Measurements from ENCODE around the gene FBLN2.

Gene FBLN2

DNA sequence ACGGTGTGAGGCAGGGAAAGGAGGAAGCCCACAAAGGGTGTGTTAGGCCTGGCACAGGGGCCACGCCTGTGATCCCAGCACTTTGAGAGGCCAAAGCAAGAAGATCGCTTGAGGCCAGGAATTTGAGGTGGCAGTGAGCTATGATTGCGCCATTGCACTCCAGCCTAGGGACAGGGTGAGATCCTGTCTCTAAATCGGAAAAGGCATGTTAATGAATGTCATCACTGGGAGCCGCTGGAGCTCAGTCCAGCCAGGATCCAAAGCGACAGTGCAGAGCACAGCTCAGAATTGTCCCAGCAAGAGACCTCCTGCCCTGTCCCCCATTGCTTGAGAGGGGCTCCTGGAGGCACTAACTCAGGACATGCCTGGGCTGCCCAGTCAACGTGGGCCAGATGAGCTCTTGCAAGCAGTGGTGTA, 15.0 kb upstream of the FBLN2 start:
- no peak for DNase-seq

DNA sequence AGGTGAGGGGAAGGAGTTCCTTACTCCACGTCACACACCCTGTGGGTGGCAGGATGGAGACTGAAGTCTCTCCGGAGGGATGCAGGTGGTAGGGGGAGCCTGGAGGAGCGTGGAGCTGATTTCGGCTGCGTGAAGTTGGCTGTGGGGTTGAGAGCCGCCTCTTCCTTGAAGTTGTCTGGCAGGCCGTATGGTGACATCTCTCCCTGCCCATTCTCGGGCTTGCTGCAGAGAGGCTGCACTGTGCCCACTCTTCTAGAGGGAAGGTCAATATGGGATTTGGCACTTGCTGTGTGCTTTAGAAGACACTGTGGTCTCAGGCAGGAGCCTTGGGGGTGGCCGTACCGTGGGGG, 13.4 kb upstream of the FBLN2 start:
- no peak for DNase-seq

DNA sequence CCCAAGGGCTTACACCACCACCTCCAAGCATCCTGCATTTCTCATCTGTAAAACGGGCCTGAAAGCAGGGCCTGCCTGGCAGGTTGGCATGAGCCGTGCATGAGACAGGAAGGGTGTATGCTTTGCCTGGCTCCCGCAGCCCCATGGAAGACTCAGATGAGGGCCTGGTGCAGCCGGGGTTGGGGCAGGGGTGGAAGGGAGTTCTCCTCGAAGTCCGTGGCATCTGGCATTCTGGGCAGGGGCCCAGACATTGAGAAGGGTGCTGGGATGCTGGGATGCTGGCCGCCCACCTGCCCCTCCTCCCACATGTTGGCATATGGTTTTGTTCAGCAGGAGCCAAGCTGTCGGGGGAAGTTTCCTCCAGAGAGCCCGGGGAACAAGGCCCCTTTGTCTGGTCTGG, 13.0 kb upstream of the FBLN2 start:
- DNase-seq: peak; percentile 68

DNA sequence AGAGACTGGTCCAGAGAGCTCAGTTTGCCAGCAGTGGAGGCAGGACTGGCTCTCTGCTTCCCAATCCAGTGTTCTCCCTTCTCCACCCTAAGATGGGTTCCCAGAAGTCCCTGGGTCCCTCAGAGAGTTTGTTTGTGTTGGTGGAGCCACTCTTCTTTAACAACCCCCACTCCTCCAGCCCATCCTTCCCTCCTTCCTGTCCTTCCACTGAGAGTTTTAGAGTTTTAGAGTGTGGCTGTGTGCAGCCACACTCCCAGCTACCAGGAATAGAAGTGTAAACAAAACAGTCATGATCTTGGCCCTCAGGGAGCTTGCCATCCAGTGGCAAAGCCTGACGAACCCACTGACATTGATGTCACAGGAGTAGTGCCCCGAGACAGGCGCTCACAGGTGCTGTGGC, 12.5 kb upstream of the FBLN2 start:
- no peak for DNase-seq

DNA sequence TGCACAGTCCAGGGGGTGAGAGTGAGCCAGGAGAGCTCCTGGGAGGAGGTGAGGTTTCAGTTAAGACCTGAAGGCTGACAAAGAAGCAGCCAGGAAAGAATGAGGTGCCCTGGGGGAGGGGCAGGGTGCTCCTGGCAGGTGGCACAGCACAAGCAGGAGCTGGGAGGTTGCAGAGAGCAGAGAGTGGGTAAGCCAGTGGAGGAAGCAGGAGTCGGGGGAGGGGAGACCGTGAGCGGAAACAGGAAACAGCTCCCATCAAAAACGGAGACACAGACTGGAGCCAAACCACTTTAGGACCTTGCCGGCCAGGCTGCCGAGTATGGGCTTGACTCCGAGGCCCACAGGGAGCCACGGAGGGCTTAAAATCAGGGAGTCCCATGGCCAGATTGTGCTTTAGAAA, 12.1 kb upstream of the FBLN2 start:
- no peak for DNase-seq

DNA sequence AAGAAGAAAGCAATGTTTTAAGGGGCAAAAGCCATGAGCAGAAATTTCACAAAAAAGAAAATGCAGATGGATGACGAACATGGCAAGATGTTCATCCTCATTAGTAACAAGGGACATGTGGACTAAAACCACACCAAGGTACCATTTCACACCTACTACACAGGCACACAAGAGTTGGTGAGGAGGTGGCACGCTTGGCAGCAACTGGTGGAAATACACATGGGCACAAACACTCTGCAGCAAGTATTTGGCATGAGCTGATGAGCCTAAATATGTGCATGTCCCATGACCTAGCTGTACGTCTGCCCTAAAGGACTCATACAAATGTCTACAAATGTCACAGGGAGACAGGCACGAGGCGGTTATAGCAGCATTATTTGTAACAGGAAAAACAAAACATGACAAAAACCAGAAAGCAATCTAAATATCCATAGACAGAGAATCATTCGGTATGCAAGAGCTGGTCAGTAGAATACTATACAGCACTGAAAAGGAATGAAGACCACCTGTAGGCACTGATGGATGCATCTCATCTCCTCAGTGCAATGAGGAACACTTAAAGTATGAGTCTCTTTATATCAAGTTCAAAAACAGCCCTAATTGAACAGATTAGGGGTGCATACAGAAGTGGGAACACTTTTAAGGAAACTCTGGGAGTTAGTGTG, 11.5 kb upstream of the FBLN2 start:
- no peak for DNase-seq

DNA sequence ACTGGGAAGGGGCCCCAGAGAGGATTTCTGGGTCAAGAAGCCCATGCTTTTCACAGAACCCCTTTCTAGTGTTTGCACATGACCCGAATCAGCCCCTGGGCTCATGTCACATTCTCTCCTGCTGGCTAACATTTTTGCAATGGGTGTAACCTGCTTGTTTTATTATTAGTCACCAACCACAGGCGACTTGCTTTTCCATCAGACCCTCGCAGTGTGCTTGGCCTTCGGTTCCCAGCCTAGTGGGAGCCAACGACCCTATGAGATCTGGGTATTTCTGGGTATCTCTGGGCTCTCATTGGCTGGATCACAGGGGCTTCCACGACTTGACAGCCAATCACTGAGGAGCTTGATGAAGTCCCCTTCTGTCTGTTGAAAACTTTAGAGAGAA, 11.0 kb upstream of the FBLN2 start:
- no peak for DNase-seq

DNA sequence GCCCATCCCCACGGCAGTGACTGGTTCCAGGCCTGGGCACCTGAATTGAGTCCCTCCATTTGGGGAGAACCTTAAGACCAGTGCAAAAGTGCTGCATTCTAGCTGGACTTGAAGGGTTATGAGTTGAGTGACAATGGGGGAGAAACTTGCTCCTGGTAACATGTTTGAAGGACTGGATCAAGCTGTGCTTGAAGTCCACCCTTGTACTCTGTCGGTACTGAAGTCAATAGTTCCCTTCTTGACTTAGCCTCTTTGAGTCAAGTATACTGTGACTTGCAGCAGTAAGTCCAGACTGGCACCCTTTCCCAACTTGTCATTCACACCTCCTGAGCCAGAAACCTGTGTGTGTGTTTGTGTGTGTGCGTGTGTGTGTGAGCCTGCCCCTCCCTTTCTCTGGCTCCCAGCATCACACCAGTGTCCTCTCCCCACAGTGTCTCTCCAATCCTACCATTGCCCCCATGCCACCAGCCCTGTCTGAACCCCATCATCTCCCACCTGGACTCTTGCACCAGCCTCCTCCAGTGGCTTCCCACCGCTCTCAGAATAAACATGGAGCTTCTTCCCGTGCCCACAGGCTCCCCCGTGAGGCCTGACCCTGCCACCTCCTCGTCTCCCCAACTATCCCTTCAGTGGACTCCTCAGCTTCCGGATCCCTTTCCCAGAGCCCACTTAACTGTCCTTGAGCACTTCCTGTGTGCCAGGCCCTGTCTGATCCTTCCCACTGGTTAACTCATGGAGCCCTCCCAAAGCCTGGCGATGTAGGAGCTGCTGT, 10.2 kb upstream of the FBLN2 start:
- DNase-seq: no peak

DNA sequence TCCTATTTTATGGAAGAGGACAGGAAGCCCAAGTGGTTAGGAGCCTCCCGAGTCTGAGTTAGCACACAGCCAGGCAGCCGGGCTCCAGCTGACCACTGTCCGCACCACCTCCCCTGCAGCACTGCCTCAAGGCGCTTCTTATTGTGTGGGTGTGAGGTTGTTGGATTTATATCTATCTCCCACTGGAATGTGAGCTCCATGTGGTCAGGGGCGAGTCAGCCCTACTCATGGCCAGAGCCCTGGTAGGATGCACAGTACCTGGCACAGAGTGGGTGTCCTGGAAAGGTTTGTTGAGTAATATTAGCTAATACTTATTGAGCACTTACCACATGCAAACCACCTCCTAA, 9.7 kb upstream of the FBLN2 start:
- DNase-seq: no peak

DNA sequence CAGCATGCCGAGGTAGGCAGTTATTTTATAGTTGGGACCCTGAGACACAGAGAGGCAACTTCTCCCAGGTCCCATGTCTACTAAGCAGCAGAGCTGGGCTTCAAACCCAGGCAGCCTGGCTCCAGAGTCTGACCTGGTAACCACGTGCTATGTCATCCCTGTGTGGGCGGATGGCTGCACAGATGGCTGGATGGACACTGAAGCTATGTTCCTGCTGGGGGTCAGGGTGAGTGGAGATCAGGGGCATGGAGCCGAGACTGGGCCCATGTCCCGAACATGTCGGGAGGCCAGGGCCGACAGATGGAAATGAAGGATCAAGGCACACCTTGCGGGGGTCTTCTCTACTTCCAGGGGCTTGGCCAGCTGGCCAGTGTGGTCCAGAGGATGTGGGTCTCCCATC, 9.3 kb upstream of the FBLN2 start:
- no peak for DNase-seq

DNA sequence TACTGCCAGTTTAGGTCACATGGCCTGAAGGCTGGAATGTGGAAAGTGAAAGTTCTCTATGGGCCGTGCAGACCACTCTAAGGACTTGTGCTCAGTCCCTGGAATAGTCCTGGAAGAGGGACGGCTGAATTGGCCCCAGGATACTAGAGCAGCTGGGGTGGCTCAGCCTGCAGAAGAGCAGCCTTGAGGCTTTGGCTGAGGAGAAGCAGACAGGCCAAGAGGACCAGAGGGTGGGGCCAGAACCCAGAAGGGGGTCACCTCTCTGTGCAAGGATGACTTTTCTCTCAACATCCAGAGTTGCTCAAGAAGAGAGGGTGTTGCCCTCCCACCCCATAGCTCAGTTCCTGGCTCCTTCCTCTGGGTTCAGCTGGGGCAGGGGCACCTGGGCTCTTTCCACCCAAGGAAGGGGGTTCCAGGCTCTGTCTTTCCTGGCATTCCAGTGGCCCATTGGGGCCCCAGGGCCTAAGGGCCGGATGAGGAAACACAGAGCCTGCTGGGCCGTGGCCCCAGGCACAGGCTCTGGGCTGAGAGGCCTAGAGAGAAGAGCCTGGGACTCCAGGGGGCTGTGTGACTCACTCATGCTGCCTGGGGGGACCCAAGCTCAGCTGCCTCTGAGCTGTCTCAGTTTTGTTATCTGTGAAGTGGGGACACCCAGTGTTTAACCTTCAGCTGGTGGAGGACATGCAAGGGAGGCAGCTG, 8.5 kb upstream of the FBLN2 start:
- no peak for DNase-seq

DNA sequence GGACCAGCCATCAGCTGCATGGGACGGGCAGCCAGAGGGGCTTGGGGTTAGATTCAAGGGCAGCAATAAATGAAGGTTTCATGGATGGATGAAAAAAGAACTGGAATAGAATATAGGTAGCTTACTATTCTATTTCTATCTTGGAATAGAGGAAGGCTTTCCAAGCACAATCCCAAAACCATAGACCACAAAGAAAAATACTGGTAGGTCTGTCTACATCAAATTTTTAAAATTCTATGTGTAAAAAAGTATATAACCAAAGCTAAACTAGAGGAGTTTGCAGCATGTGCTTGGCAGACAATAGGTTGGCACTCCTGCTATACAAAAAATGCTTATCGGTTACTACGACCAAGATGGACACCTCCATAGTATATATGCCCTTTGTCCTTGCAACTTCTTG, 7.2 kb upstream of the FBLN2 start:
- DNase-seq: no peak

DNA sequence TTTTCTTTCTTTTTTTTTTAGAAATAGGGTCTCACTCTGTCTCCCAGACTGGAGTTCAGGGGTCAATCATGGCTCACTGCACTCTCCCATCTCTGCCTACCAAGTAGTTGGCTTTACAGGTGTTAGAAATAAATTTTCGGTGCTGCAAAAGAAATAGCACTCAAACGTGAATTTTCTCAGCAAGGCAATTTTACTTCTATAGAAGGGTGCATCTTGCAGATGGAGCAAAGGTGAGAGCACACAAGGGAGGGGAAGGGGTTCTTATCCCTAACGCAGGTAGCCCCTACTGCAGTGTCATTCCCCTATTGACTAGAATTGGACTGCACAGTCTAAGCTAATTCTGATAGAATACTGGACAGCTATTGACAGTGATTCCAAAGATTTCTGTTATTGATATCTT, 6.8 kb upstream of the FBLN2 start:
- no peak for DNase-seq

DNA sequence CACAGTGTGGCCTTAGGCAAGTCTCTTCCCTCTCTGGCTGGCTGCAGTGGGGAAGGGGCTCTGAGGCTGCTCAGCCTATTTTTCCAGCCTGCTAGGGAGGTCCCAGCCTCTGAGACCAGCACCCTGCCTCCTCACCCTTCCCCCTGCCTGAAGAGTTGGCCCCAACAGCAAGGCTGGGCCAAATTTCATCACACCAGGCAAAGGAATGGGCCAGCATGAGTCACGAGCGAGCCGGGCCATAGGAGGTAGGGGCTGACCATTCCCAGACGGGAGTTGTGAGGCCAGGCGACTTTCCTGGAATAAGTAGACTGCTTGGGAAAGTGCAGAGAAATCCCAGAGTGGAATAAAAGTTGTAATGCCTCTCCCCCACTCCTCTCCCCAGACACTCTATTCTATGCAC, 5.7 kb upstream of the FBLN2 start:
- no peak for DNase-seq

DNA sequence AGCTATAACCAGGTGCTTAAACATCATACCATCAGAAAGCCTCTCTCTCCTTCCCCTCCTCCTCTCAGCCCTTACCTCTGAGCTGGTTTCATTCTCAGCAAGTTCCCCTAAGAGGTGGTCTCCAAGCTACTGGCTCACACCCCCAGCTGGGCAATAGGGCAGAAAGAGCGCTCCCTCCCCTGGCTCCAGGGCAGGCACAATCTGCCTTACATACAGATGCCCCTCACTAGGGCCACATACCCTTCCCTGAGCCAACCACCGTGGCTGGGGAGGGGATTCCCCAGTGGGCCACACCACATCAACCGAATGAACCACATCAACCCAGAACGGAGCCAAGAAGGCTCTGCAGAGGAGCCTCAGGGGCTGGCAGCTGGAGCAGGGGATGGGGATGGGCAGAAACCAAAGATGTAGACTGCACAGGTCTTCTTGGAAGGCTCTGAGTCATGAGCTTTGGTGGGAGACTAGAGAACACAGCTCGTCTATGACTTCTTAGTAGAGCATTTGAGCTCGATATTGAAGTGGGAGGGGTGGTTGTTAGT, 4.6 kb upstream of the FBLN2 start:
- no peak for DNase-seq

DNA sequence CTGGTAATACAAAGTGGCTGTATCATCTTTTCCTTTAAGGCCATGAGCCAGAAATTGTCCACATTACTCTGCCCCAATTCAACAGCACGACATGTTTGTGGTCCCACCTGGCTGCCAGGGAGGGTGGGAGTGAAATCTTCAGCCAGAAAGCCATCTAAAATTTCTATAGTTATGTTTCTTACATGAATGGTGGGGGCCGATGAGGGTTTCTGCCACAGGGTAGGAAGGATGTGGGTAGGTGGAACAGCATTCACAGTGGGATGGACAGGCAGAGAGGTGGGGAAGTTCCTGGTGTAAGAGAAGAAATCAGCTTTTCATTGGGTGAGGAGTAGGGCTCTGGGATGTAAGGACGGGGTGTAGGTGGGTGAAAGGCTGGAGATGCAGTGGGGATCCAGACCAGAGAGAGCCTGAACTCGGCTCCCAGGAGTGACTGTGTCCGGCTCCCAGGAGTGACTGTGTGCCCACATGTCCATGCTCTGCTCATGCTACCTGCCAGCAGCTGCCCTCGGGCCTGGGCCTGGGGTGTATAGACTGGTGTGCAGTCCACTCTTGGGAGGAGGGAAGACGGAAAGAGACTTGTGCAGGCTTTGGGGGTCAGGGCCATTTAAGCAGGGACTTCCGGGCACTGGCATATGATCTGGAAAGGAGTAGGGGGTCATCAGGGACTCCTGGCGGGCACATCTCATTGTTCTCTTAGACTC, 3.8 kb upstream of the FBLN2 start:
- DNase-seq: no peak

DNA sequence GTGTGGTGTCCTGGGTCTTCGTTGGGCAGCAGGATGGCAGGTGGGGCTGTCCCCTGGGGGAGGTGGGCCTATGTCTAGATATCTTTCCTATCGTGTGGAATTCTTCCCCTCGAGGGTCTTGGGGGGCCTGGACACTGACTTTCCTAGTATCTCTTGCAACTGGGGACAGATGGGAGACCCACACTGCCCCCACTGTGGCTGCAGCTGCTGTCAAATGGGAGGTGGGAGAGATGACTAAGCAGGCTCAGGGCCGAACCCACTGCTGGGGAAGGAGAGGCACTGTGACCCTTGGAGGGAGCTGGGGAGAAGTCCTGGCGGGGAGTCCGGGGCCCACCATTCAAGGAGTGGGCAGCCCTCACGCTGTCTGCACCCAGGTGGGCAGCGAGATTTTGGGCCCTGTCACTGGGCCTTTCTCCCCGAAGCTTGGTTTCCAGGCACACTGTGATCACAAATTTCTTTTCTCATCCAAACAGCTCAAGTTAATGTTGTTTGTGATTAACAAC, 2.9 kb upstream of the FBLN2 start:
- DNase-seq: no peak

DNA sequence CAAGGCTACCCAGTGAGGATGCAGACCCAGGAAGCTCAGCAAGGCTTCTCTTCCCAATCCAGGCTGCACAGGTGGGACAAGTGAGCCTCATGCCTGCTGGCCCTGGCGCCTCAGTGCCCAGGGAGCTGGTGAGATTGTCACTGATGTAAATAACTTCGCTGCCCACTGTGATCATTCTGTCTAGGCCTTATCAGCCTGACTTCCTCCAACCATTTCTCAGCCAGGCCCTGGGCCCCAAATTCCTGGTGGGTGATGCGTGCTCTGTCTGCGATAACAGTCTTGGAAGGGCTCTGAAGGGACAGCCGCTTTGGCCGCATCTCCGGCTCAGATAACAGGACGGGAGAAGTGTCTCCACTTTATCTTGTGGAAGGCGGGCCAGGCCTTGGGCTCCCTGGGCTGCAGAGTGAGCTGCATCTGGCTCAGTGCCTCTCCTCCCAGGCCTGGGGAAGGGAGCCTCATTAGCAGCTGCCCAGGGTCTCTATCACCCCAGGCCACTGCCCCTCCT, 2.2 kb upstream of the FBLN2 start:
- DNase-seq: no peak

DNA sequence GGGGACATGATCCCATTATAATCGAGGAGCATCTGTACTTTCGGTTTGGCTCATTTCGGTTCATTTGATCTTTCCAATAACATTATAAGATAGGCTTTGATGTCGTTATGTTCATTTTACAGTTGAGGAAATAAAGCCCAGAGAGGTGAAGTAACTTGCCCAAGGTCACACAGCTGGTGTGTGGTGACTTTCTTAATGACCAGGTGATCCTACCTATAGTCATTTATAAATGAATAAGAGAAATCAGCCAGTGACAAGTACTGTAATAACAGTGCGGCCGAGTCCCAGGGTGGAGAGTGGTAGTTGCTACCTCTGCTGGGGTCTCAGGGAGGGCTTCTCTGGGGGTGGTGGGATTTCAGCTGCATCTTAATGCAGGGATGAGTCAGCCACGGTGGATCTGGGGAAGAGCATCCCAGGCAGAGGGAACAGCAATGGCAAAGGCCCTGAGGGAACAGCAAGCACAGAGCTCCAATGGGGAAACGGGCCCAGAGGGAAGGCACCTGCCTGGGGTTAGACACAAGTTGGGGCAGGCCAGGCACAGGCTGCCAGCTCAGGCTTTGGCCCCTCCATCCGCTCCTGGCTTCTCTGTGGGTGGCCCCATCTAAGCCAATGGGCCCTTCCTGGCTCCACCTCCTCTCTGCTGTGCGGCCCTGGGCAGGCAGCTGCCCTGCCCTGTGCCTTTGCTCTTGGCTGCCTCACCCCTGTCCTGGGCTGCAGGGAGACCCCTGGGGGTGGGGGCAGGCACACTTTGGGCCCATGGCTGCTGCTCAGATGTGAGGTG, 1.1 kb upstream of the FBLN2 start:
- DNase-seq: no peak

DNA sequence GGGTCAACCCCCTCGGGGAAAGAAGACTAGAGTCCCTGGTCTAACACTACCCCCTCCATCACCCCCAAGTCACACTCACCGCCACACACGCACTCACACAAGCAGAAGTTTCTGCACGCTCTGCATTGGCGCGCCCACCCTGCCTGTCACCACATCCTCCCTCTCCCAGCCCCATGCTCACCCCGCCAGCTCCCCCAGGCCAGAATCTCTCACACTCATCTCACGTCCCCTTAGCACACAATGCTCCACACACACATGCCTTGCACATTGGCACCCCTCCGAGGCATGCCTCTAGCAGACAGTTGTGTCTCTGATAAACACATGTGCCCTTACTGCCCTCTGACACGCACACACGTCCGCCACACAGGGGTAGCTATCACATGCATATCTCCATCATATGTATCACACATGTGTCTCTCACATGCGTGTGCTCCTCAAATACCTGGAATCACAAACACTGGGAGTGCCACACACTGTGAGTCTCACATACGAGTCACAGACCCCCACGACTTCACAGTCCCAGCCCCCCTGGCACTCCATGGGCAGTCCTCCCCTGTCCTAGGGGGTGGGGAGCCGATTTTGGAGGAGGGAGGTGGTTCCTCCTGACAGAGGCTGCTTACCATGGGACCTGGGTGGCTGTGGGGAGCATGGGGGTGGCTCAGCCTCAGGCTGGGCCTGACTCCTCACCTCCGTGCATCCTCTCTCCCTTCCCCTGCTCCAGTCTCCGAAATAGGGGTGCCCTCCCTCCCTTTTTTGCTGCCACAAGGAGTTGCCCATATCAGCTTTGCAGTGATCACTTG, 898 bp downstream of the FBLN2 start:
- DNase-seq: no peak

DNA sequence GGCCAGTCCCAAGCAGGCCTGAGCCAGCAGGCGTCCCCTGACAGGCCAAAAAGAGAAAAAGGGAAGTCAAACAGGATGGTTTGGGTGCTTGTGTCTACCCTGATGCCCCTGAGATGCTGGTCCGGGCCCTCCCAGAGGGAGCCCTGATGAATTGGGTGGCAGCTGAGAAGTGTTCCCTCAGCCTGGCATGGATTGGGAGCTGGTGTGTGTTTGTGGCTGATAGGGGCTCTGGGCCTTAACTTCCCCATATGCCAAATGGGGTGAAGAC, 1.4 kb downstream of the FBLN2 start:
- no peak for DNase-seq
